ENCODE measurements around the gene MCRIP2.

MCRIP2 gene

DNA sequence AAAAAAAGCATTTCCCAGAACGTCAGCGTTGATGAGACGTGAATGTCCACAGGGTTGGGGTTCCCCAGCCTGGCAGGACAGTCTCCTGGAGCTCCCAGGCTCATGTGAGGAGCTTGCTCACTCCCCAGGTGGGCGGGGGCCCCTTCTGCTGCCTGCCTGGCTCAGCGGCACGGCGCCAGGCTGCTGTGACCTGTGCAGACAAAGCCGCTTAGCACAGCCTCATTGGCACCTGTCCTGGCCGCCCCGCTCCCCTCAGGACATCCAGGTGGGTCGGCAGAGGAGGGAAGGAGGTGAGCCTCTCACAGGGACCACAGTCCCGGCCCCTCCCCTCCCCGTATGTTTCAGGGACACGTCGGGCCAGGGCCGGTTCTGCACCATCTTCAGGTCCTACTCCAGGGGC, 23.8 kb upstream of the MCRIP2 start:
- no peak for DNase-seq

DNA sequence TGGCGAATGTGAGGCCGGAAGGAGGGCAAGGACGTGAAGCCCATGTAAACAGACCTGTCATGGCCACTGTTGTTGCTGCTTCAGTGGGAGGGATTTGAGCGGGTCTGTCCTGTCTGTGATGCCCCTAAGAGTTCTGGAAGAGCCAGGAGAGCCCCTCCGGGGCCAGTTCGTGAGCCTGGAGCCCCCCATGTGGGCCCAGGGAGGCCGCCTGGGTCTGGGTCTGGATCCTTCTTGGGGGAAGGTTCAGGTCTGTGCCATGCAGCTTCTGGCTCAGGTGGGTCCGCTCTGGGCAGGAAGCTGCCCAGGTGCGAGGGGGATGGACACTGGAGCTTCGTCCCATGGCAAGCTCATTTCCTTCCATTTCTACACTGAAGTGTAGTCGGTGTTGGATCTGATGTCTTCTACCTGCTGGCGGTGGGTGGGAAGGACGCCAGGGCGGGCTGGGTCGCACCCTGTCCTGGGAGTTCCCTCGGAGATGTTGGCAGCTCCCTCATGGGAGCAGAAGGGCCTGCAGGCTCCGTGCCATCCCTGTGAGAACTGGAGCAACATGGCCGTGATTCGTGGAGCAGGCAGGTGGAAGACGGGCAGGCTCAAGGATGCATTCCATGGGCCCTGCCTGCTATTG, 22.0 kb upstream of the MCRIP2 start:
- no peak for DNase-seq

DNA sequence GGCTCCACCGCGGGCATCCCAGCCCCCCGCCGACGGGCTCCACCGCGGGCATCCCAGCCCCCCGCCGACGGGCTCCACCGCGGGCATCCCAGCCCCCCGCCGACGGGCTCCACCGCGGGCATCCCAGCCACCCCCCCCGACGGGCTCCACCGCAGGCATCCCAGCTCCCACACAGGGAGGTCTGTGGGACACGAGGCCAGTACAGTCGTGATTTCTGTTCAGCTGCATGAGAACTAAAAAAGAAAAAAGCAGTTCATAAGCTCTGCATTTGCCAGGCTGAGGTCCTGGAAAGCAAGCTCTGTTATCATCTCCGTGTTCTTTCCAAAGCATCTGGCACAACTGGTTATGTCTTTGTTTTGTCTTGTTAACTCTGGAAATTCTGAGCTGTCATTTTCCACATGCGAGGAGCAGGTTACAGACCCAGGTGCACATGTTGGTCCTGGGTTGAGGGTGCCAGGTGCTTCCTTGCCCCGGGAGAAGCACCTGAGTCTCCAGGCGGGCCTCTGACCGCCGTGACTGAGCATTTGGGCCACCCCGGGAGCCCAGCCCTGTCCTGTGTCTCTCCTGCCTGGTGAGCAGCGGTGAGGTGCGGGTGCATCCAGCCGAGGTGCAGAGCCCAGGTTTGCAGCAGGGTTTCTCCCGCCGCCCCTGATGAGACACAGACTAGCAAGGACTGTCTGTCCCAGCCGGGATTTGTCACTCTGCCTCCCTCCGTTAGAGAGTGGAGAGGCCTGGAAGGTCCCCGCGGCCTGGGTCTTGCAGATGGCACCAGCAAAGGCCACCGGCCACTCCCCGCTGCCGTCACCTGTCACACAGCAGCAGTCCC, 20.7 kb upstream of the MCRIP2 start:
- DNase-seq: no peak

- DNase-seq: no peak
Measured at GRCh38 chr16:621526-622105, 20.0 kb upstream of the MCRIP2 start.

DNA sequence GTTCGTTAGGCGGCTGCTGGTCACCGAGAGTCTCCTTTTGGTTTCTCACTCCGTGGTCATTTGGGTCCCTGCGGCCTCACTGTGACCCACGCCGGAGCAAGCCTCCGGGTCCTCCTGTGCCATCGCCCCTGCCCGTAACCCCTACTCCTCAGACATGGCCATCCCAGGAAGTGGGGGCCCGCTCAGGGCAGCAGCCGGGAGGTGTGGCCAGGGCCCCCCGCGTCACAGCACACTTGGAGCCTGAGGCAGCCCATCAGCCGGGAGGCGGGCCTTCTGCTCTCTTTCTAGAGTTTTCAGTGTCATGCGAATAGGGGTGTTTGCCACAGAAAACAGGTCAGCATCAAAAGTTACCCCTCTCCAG, 18.7 kb upstream of the MCRIP2 start:
- DNase-seq: no peak

DNA sequence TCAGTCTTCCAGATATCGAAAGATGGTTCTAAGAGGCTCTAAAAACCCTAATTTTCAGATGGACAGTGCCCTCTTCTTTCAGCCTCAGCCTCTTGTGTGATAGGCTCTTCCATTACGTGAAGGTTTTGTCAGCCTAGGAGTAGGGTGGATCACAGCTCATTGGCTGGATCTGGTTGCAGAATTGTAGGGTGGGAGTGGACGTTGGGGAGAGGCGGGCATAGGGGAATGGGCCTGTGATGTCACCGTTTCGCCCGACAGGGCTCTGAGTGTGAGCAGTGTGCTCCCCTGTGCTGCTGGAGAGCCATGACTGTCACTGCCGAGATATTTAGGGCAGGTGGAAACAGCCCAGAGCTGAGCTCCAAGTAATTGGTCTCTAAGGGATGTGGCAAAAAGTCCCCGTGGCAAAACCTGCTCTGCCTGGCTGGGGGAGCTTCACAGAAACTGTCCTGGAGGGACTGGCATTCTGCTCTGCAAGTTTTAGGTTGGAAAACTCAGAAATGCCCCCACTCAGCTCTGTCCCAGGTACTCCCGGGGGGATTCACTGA, 17.0 kb upstream of the MCRIP2 start:
- no peak for DNase-seq

DNA sequence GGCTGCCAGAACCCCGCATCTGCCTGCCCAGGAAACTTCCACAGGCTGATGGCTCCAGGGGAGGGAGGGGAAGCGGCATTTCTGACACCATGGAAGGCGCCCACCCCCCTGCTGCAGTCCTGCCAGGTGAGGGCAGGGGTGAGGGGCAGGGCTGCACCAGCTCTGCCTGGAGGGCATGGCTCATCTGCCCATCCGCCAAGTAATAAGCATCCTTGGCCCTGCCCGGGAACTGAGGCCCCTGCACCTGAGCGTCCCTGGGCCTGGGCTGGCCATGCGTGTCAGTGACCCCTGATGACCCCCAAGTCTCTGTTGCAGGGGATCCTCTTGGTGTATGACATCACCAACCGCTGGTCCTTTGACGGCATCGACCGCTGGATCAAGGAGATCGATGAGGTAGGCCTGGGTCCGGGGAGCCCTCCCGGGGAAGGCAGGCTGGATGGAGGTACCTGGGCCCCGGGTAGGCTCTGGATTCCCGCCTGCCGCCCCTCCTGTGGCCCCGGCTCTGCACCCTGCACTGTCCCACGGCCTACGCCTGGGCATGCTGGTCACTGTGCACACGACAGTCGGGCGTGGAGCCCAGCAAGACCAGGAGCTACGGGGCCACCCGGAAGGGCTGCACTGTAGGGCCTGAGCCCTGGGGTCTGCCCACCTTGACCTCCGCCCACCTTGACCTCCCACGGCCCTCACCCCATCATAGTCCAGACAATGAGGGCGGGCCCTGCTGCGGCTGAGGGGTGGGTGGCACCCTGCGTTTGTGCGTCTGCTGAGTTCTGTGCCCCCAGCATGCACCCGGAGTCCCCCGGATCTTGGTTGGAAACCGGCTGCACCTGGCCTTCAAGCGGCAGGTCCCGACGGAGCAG, 16.3 kb upstream of the MCRIP2 start:
- DNase-seq: no peak

DNA sequence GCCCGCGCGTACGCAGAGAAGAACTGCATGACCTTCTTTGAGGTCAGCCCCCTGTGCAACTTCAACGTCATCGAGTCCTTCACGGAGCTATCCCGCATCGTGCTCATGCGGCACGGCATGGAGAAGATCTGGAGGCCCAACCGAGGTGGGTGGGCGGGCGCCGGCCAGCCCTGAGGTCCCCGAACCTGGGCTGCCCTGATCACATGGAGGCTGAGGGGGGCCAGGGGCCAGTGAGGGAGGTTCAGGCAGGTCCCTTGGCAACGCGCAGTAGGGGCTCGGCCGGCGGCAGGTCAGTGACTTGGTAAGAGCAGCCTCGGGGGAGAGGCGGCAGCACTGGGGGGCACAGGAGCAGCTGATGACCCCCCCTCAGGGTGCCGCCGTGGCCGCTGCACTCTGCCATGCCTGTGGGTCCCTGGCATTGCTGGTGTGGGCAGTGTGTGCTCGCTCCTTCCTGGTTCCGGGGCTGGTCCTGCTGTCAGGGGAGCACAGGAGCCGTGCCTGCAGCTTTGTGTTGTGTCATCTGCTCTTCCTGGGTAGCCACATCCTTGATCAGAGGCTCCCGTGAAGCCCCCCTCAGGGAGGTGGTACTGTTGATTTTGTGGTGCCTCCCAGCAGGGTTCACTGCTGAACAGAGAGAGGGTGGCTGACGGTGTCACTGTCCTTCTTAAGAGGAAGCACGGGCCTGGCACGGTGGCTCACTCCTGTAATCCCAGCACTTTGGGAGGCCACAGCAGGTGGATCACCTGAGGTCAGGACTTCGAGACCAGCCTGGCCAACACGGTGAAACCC, 15.5 kb upstream of the MCRIP2 start:
- no peak for DNase-seq

DNA sequence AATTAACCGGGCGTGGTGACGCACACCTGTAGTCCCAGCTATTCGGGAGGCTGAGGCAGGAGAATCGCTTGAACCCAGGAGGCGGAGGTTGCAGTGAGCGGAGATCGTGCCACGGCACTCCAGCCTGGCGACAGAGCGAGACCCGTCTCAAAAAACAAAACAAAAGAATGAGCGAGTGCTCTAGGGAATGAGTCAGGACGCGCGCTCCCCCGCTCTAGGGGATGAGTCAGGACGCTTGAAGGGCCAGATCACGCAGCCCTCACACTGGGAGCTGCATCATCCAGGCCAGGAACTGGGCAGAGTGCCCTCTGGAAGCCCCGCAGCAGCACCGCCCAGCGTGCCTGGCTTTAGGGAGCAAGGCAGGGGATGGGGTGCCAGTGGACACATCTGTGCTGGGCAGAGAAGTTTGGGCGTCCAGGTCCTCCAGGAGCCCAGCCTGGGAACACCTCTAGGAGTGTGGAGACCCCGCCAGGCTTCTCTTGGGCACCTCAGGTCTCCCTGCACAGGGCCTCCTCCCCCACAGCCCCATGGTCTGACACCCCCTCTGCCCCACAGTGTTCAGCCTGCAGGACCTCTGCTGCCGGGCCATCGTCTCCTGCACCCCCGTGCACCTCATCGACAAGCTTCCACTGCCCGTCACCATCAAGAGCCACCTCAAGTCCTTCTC, 14.7 kb upstream of the MCRIP2 start:
- no peak for DNase-seq

DNA sequence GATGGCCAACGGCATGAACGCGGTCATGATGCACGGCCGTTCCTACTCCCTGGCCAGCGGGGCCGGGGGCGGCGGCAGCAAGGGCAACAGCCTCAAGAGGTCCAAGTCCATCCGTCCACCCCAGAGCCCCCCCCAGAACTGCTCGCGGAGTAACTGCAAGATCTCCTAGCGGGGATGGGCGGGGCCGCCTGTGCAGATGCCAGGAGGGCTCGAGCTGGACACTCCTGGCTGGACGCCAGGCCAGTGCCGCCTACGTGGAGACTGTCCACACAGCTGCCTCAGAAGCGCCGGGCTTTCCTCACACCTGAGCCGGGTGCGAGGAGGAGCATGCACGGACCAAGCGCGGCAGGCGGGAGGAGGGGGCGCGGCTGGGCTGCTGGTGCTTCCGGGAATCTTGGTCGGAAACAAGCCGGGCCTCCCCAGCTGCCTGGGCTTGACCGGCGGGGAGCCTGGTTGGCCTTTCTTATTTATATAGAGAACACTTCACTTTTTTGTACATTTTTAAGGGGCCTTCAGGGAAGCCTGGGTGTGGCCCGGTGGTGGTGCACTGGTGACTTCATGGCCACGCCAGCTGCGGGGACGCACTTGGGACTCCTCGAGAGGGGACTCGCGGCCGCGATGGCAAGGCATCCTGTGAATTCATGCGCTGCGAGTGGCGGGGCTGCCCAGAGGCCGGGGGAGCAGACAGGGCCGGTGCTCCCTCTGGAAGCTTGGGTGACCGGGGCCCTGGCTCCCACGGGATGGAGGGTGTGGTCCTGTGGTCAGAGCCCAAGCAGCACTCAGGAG, 14.0 kb upstream of the MCRIP2 start:
- no peak for DNase-seq

DNA sequence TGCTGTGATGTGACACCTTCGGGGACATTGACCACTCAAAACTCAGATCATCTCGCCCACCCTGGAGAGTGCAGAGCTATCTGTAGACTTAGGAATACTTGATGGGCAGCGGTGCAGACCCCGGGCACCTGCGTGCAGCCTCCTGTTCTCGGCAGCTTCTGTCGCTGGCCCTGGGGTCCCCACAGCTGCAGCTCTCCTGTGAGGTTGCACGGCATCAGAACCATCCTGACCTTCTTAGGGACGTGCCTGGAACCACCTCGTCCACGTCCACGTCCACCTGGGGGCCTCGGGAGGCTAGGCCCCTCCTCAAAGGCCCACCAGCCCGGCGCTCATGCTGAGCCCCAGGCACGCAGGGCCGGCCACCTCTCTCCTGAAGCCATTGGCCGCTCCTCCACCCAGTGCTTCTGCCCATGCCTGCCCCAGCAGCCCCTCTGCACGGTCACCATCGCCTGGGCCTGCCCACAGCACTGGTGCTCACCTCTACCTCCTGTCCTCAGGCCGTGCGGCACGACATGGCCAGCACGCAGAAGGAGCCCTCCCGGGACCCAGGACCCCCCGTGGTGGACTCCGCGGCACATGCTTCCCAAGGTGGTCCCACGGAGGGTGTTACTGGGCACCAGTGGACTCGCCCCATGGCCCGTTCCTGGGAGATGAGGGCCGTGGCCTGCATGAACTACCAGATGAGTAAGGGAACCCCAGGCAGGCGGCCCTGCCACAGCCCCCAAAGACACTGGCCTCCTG, 13.1 kb upstream of the MCRIP2 start:
- DNase-seq: no peak

GRCh38 chr16:629185-629832, 12.3 kb upstream of the MCRIP2 start:
- no peak for DNase-seq

- DNase-seq: no peak
Measured at GRCh38 chr16:629833-630248, 11.8 kb upstream of the MCRIP2 start.

GRCh38 chr16:630249-630814, 11.3 kb upstream of the MCRIP2 start:
- no peak for DNase-seq

DNA sequence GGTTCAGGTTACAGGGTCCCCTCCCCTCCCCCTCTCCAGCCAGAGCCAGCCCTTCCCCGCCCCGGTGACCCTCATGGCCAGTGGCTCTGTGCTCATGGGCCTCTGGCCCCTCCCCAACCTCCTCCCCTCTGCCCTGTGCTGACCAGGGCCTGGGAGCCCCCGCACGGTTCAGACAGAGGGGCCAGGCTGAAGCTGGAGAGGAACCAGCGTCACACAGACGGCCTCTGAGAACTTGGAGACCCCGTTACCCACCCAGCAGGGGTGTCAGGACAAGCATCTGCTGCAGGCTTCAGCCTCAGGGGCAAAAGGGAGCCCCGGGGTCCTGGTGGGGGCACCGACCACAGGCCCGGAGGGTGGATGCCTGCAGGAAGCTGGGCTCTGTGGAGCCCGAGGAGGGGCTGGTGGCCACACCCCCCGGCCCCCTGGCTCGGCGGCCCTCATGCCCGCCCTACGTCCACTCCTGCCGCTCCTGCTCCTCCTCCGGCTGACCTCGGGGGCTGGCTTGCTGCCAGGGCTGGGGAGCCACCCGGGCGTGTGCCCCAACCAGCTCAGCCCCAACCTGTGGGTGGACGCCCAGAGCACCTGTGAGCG, 10.7 kb upstream of the MCRIP2 start, which contains the start of gene WFIKKN1:
Gene WFIKKN1 (plus strand): TSS at position 171 of the 591 bp plus-strand sequence. CDS start 269 bp downstream, at position 440.
- no peak for DNase-seq

GRCh38 chr16:631808-632358, 9.7 kb upstream of the MCRIP2 start:
- DNase-seq: no peak

DNA sequence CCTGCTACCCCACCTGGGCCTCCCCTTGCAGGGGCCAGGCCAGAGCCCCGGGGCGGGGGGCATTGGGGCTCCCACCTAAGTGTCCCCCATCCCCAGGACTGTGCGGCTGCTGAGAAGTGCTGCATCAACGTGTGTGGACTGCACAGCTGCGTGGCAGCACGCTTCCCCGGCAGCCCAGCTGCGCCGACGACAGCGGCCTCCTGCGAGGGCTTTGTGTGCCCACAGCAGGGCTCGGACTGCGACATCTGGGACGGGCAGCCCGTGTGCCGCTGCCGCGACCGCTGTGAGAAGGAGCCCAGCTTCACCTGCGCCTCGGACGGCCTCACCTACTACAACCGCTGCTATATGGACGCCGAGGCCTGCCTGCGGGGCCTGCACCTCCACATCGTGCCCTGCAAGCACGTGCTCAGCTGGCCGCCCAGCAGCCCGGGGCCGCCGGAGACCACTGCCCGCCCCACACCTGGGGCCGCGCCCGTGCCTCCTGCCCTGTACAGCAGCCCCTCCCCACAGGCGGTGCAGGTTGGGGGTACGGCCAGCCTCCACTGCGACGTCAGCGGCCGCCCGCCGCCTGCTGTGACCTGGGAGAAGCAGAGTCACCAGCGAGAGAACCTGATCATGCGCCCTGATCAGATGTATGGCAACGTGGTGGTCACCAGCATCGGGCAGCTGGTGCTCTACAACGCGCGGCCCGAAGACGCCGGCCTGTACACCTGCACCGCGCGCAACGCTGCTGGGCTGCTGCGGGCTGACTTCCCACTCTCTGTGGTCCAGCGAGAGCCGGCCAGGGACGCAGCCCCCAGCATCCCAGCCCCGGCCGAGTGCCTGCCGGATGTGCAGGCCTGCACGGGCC, 8.9 kb upstream of the MCRIP2 start:
- DNase-seq: no peak
